HepG2 (cell line): Measurements from ENCODE around the gene TBC1D16. TPM values are rescaled to one million over a fixed set of nuclear protein-coding genes. Genes with fewer than 3 reads are reported as not detected.

Experiments
- ATAC-seq: fragments of 200-7000 bp; cut with Tn5 transposase; 3 replicates; pipeline ENCODE4 v1.9.1; 2020; ENCODE audit warnings: mild to moderate bottlenecking, moderate library complexity
- BruUV-seq: library from RNA; stranded (reverse); fragments of 400-500 nt; replicated peaks from 2 replicates; lab custom pipeline; 2021; lab: Mats Ljungman, UMichigan
- CTCF ChIA-PET: fragments of 300-600 bp; formaldehyde crosslinking; extraction: SDS; loops from one replicate; lab custom pipeline; 2021; ENCODE audit warnings: low total read pairs, inconsistent platforms, low intra/inter-chr PET ratio; lab: Yijun Ruan, JAX
- POLR2A ChIA-PET: fragments of 350-600 bp; sonication (Branson Sonifier 250); formaldehyde crosslinking; loops from one replicate; lab custom pipeline; 2020; ENCODE audit warnings: antibody characterized with exemption, inconsistent platforms; lab: Yijun Ruan, JAX
- DNase-seq: peaks from one replicate; pipeline ENCODE4 v3.0.0-alpha.2; 2015; ENCODE audit warnings: low spot score
- FAIRE-seq: peaks from 3 replicates; lab custom pipeline; 2011; peaks lifted over from hg19 to GRCh38; lab: Jason Lieb, UNC
- H2AFZ ChIP-seq: one replicate; pipeline ENCODE4 v1.6.1; 2011; ENCODE audit warnings: low read length, inconsistent platforms
- H3K27ac ChIP-seq: fragments of 300-600 bp; 3 replicates; pipeline ENCODE4 v1.8.0; 2011; ENCODE audit warnings: mixed run types, mild to moderate bottlenecking, mixed read lengths, low read length, inconsistent platforms; ENCODE audit not compliant: insufficient read depth; ENCODE audit errors: extremely low read length
- H3K27me3 ChIP-seq, 2 experiments: fragments of 200-600 bp in 1 of 2; 2 replicates in 1 of 2; 3 replicates in 1 of 2; pipeline versions ENCODE4 v1.6.0 to v1.8.0; 2011; ENCODE audit warnings: low read length in 2 of 2, mild to moderate bottlenecking in 2 of 2, moderate library complexity in 2 of 2, inconsistent platforms in 1 of 2; ENCODE audit not compliant: insufficient read depth in 2 of 2, control insufficient read depth in 1 of 2
- H3K36me3 ChIP-seq, 2 experiments: fragments of 200-600 bp in 1 of 2; replicated peaks in 1 of 2; 2 replicates in 1 of 2; 3 replicates in 1 of 2; pipeline versions ENCODE4 v1.5.1 to v1.8.0; 2011; ENCODE audit warnings: low read length in 2 of 2, inconsistent platforms in 1 of 2; ENCODE audit not compliant: insufficient read depth in 2 of 2, control insufficient read depth in 1 of 2
- H3K4me1 ChIP-seq: 2 replicates; pipeline ENCODE4 v1.5.1; 2012; ENCODE audit warnings: low read length, inconsistent platforms; ENCODE audit not compliant: insufficient read depth
- H3K4me2 ChIP-seq: 2 replicates; pipeline ENCODE4 v1.6.0; 2011; ENCODE audit warnings: low read depth, low read length, inconsistent platforms
- H3K4me3 ChIP-seq, 3 experiments: fragments of 200-600 bp in 1 of 3; sonication (generic), shearing (Covaris generic) in 1 of 3; replicated peaks in 1 of 3; 2 replicates each; pipeline ENCODE4 v1.5.1; 2011 to 2016; ENCODE audit warnings: low read length in 3 of 3, inconsistent platforms in 2 of 3, low read depth in 2 of 3, mild to moderate bottlenecking in 2 of 3, control low read depth in 1 of 3, mixed read lengths in 1 of 3; ENCODE audit not compliant: insufficient read depth in 1 of 3
- H3K79me2 ChIP-seq: one replicate; pipeline ENCODE4 v1.6.1; 2011; ENCODE audit warnings: low read length, inconsistent platforms; ENCODE audit not compliant: insufficient read depth
- H3K9ac ChIP-seq: 2 replicates; pipeline ENCODE4 v1.6.0; 2011; ENCODE audit warnings: mild to moderate bottlenecking, low read depth, low read length, inconsistent platforms; ENCODE audit not compliant: insufficient read depth
- H3K9me3 ChIP-seq: 2 replicates; pipeline ENCODE4 v1.5.1; 2012; ENCODE audit warnings: mild to moderate bottlenecking, low read length
- H4K20me1 ChIP-seq: 2 replicates; pipeline ENCODE4 v1.6.0; 2011; ENCODE audit warnings: inconsistent platforms, mild to moderate bottlenecking, low read length, moderate library complexity; ENCODE audit not compliant: insufficient read depth
- CENPT ChIP-seq: sonication (generic); formaldehyde crosslinking; IDR thresholded peaks from 2 replicates; pipeline ENCODE4 v1.8.0; 2022; ENCODE audit warnings: low read depth, mild to moderate bottlenecking, moderate library complexity, missing genetic modification reagents
- FLYWCH1 ChIP-seq: sonication (generic); formaldehyde crosslinking; IDR thresholded peaks from 2 replicates; pipeline ENCODE4 v1.8.1; 2023; ENCODE audit warnings: mild to moderate bottlenecking, missing genetic modification reagents
- FOXC1 ChIP-seq: sonication (generic); formaldehyde crosslinking; IDR thresholded peaks from 2 replicates; pipeline ENCODE4 v1.8.0; 2022; ENCODE audit warnings: mild to moderate bottlenecking, missing genetic modification reagents, borderline replicate concordance
- HMG20A ChIP-seq: IDR thresholded peaks from 2 replicates; pipeline ENCODE4 v1.6.1; 2016; ENCODE audit warnings: borderline replicate concordance
- JUNB ChIP-seq: sonication (generic); formaldehyde crosslinking; IDR thresholded peaks from 2 replicates; pipeline ENCODE4 v1.8.0; 2022; ENCODE audit warnings: missing genetic modification reagents, mild to moderate bottlenecking, borderline replicate concordance
- MAX ChIP-seq: IDR thresholded peaks from 2 replicates; pipeline ENCODE4 v1.6.1; 2012; ENCODE audit warnings: inconsistent platforms
- NFYB ChIP-seq: sonication (generic); formaldehyde crosslinking; IDR thresholded peaks from 2 replicates; pipeline ENCODE4 v1.4.0; 2020; ENCODE audit warnings: missing genetic modification reagents
- PLSCR1 ChIP-seq: sonication (generic); formaldehyde crosslinking; IDR thresholded peaks from 2 replicates; pipeline ENCODE4 v1.5.0; 2020; ENCODE audit warnings: missing genetic modification reagents, mild to moderate bottlenecking, borderline replicate concordance
- POLR2AphosphoS2 ChIP-seq: IDR thresholded peaks from 2 replicates; pipeline ENCODE4 v1.6.1; 2011; ENCODE audit warnings: low read depth, low read length, improper control_type of control experiment
- SMAD3 ChIP-seq: sonication (generic); formaldehyde crosslinking; IDR thresholded peaks from 2 replicates; pipeline ENCODE4 v1.4.0; 2020; ENCODE audit warnings: missing genetic modification reagents
- STAT6 ChIP-seq: sonication (generic); formaldehyde crosslinking; IDR thresholded peaks from 2 replicates; pipeline ENCODE4 v1.4.0; 2020; ENCODE audit warnings: missing genetic modification reagents, mild to moderate bottlenecking, borderline replicate concordance
- TSC22D2 ChIP-seq: sonication (generic); formaldehyde crosslinking; IDR thresholded peaks from 2 replicates; pipeline ENCODE4 v1.5.1; 2020; ENCODE audit warnings: missing genetic modification reagents, mild to moderate bottlenecking, borderline replicate concordance
- U2AF1 ChIP-seq: fragments of 200-400 bp; formaldehyde crosslinking; optimal IDR thresholded peaks from 2 replicates; pipeline ENCODE3; 2017; ENCODE audit warnings: mild to moderate bottlenecking, low read depth, low read length
- ZBTB3 ChIP-seq: sonication (generic); formaldehyde crosslinking; IDR thresholded peaks from 2 replicates; pipeline ENCODE4 v1.4.0; 2020; ENCODE audit warnings: low read depth, mild to moderate bottlenecking, moderate library complexity, missing genetic modification reagents, borderline replicate concordance
- ZNF33A ChIP-seq: sonication (generic); formaldehyde crosslinking; IDR thresholded peaks from 2 replicates; pipeline ENCODE4 v1.5.1; 2020; ENCODE audit warnings: missing genetic modification reagents, mild to moderate bottlenecking, moderate library complexity, borderline replicate concordance
- ZZZ3 ChIP-seq: sonication (generic); formaldehyde crosslinking; IDR thresholded peaks from 2 replicates; pipeline ENCODE4 v1.4.0; 2020; ENCODE audit warnings: missing genetic modification reagents, mild to moderate bottlenecking, borderline replicate concordance
- WGBS: methylation state at CpG from one replicate; pipeline ENCODE4 v1.1.6; 2017; ENCODE audit warnings: low lambda C conversion rate; 5-methylcytosine and 5-hydroxymethylcytosine counted together
- in situ Hi-C: cut with HindIII; loops from 2 replicates; pipeline ENCODE4 v1.10.0; 2017; ENCODE audit warnings: low pct_unique_long_range_greater_than_20kb; ENCODE audit not compliant: extremely low pct_ligation_motif_present
- intact Hi-C: fragments of 100-400 bp; cut with micrococcal nuclease; formaldehyde crosslinking; loops from one replicate; pipeline ENCODE4 v1.10.0; 2022; ENCODE audit not compliant: unreplicated experiment
- polyA plus RNA-seq, 8 experiments: library from polyadenylated mRNA; depleted of rRNA in 3 of 8; stranded (reverse) in 7 of 8; unstranded in 1 of 8; fragments of >200 nt; fragmentation: Illumina TruSeq in 4 of 8; extraction: Trizol in 4 of 8; gene quantifications; 2 replicates each; pipeline versions ENCODE4 v1.2.1 to v1.2.3, GENCODE V29; 2011 to 2016; ENCODE audit warnings: low read depth in 4 of 8, missing spikeins in 1 of 8, mixed read lengths in 1 of 8; ENCODE audit not compliant: insufficient read depth in 1 of 8
- total RNA-seq, 5 experiments: library from RNA; depleted of rRNA; stranded (reverse); fragments of >200 nt; fragmentation: Illumina TruSeq; extraction: Trizol; gene quantifications; 2 replicates each; pipeline ENCODE4 v1.2.3, GENCODE V29; 2016; ENCODE audit warnings: low read depth in 1 of 5

The TBC1D16 gene
- total and polyA plus RNA-seq, 2 of the 13 experiments (the other 11 are each of a cell fraction or from before 2014, with no cell fraction given), result 14.9 to 24.9 TPM

GRCh38 chr17:80035937-80036714, 454 bp upstream of the TBC1D16 start, which contains the start of gene CCDC40:
Gene CCDC40 (plus strand): TSS chr17:80036642. CDS start chr17:80036663, 21 bp downstream.
- Histone ChIP-seq H2AFZ (no peak within 1 kb of the TSS), H4K20me1 (0 out of 2 replicates have a peak, but pooled peaks cover 2% of the 10 kb centered on the region), H3K27me3 (no peaks in the 10 kb centered on the region; a peak in 1 of 5 replicates), H3K79me2 (peaks cover 17% of the 10 kb centered on the region), H3K27ac (peak within 1 kb of the TSS; percentile 96), H3K4me3 (peak within 1 kb of the TSS; percentile 78 to 96 (median 91)), H3K9ac (peak within 1 kb of the TSS; percentile 96), H3K9me3 (no peaks in the 10 kb centered on the region), H3K36me3 (no peaks in the 10 kb centered on the region), H3K4me2 (peak within 1 kb of the TSS; percentile 98), H3K4me1 (peaks cover 43% of the 10 kb centered on the region)
- in situ Hi-C loops (no loop called here), intact Hi-C loops (loop anchor here (1.0 to 5.0 kb wide), 2 partner anchors 30 to 36 kb away; no protein-coding TSS in a partner anchor)
- ChIA-PET POLR2A (no interaction called here), CTCF (interaction anchor here (1.7 kb wide), 1 partner anchor 27 kb away, joined by 7 read pairs; no protein-coding TSS in a partner anchor)
- peak; percentile 15 for FAIRE-seq
- TSS peak; percentile 51 for BruUV-seq
- peak; percentile 72 for DNase-seq
- peak; percentile 92 for ATAC-seq
- under 1% methylated on average over 37 of the region's 89 CpGs for WGBS
- TF ChIP-seq ZZZ3 (CRISPR knock-in tag) (no peak), MAX (peak; percentile 93), STAT6 (CRISPR knock-in tag) (0 out of 2 replicates have a peak, but pooled peaks have one; percentile 52), JUNB (CRISPR knock-in tag) (no peak), U2AF1 (peak; percentile 29), FLYWCH1 (CRISPR knock-in tag) (peak; percentile 36; the same call in 1 of the 2 replicates), SMAD3 (peak; percentile 64; the same call in 1 of the 2 replicates), NFYB (CRISPR knock-in tag) (no peak), FOXC1 (CRISPR knock-in tag) (peak; percentile 69; the same call in 1 of the 2 replicates), HMG20A (no peak), PLSCR1 (CRISPR knock-in tag) (no peak), POLR2AphosphoS2 (no peak), CENPT (CRISPR knock-in tag) (no peak), ZBTB3 (CRISPR knock-in tag) (no peak), ZNF33A (no peak), TSC22D2 (CRISPR knock-in tag) (peak; percentile 29; the same call in 1 of the 2 replicates)
